Panc1 (cell line): ENCODE measurements around the gene KANK4.

ENCODE experiments used
- POLR2AphosphoS5 ChIP-seq: IDR thresholded peaks from 2 replicates; pipeline ENCODE4 v1.6.1; 2012; ENCODE audit warnings: mild to moderate bottlenecking, low read depth, low read length, moderate library complexity
- SIN3A ChIP-seq: IDR thresholded peaks from 2 replicates; pipeline ENCODE4 v1.6.1; 2012; ENCODE audit warnings: low read depth, mild to moderate bottlenecking, low read length, moderate library complexity, borderline replicate concordance; ENCODE audit not compliant: insufficient read depth
- TCF7L2 ChIP-seq: IDR thresholded peaks from 2 replicates; pipeline ENCODE4 v1.6.1; 2011; ENCODE audit warnings: mild to moderate bottlenecking, low read depth, low read length, inconsistent platforms
- TF ChIP-seq, protein P1 (sequence below): fragments of 450-650 bp; IDR thresholded peaks from 2 replicates; pipeline ENCODE4 v1.5.1; 2017; ENCODE audit warnings: mild to moderate bottlenecking
- TF ChIP-seq, protein P2 (sequence below), 2 experiments: IDR thresholded peaks; 2 replicates each; pipeline ENCODE4 v1.6.1; 2011 to 2012; ENCODE audit warnings: low read depth in 2 of 2, control low read depth in 1 of 2, low read length in 1 of 2, mild to moderate bottlenecking in 1 of 2, moderate library complexity in 1 of 2; ENCODE audit not compliant: insufficient read depth in 1 of 2

DNA sequence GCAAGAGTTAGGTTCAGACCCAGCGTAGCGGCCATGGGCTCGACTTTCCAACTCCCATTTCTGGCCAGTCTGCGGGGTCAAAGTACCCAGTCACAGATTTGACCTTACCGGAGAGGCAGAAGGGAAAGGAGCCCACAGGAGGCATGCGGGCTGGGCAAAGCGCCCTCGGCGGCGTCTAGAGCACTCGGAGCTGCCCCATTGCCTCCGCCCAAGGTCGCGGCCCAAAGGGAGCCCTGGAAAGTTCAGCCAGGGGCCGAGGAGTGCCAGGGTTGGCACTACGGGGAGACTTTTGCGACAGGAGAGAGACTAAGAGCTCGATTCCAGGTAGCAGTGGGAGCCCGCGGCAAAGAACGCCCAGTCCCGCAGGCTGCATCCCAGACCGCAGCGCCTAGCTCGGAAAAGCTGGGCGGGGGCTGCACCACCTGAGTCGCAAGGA, 896 bp downstream of the KANK4 start:
- TF ChIP-seq, protein P1, sequence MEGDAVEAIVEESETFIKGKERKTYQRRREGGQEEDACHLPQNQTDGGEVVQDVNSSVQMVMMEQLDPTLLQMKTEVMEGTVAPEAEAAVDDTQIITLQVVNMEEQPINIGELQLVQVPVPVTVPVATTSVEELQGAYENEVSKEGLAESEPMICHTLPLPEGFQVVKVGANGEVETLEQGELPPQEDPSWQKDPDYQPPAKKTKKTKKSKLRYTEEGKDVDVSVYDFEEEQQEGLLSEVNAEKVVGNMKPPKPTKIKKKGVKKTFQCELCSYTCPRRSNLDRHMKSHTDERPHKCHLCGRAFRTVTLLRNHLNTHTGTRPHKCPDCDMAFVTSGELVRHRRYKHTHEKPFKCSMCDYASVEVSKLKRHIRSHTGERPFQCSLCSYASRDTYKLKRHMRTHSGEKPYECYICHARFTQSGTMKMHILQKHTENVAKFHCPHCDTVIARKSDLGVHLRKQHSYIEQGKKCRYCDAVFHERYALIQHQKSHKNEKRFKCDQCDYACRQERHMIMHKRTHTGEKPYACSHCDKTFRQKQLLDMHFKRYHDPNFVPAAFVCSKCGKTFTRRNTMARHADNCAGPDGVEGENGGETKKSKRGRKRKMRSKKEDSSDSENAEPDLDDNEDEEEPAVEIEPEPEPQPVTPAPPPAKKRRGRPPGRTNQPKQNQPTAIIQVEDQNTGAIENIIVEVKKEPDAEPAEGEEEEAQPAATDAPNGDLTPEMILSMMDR, result no peak
- TF ChIP-seq, protein P2, sequence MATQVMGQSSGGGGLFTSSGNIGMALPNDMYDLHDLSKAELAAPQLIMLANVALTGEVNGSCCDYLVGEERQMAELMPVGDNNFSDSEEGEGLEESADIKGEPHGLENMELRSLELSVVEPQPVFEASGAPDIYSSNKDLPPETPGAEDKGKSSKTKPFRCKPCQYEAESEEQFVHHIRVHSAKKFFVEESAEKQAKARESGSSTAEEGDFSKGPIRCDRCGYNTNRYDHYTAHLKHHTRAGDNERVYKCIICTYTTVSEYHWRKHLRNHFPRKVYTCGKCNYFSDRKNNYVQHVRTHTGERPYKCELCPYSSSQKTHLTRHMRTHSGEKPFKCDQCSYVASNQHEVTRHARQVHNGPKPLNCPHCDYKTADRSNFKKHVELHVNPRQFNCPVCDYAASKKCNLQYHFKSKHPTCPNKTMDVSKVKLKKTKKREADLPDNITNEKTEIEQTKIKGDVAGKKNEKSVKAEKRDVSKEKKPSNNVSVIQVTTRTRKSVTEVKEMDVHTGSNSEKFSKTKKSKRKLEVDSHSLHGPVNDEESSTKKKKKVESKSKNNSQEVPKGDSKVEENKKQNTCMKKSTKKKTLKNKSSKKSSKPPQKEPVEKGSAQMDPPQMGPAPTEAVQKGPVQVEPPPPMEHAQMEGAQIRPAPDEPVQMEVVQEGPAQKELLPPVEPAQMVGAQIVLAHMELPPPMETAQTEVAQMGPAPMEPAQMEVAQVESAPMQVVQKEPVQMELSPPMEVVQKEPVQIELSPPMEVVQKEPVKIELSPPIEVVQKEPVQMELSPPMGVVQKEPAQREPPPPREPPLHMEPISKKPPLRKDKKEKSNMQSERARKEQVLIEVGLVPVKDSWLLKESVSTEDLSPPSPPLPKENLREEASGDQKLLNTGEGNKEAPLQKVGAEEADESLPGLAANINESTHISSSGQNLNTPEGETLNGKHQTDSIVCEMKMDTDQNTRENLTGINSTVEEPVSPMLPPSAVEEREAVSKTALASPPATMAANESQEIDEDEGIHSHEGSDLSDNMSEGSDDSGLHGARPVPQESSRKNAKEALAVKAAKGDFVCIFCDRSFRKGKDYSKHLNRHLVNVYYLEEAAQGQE (IDR thresholded peaks at IDR 0.05; ENCODE audit: insufficient read depth in 1 of 2, low read depth in 2 of 2, low read length in 1 of 2), result no peak
- TF ChIP-seq POLR2AphosphoS5, result no peak
- TF ChIP-seq TCF7L2, result no peak
- TF ChIP-seq SIN3A, result no peak
